Psoas muscle (tissue), 8 donors: ENCODE results near the gene FTO. TPM values are rescaled to one million over a fixed set of nuclear protein-coding genes. Genes with fewer than 3 reads are reported as not detected.

Experiments used
- ATAC-seq, 4 donors: fragments of 200-7000 bp; cut with Tn5 transposase; one replicate each; pipeline ENCODE4 v1.9.1; 2020; ENCODE audit warnings: moderate library complexity in 3 of 4, mild to moderate bottlenecking in 2 of 4
- DNase-seq, 2 donors: peaks; one replicate each; pipeline ENCODE4 v3.0.0-alpha.2; 2020
- H3K27ac ChIP-seq: fragments of 200-600 bp; one replicate; pipeline ENCODE4 v1.8.0; 2022
- H3K27me3 ChIP-seq, 3 donors: fragments of 200-600 bp in 1 of 3; one replicate each; pipeline versions ENCODE4 v1.6.1 to v1.8.0; 2013 to 2022; ENCODE audit warnings: low read length in 2 of 3, mild to moderate bottlenecking in 2 of 3, moderate library complexity in 1 of 3; ENCODE audit not compliant: insufficient read depth in 3 of 3
- H3K36me3 ChIP-seq, 2 donors: fragments of 200-600 bp in 1 of 2; one replicate each; pipeline versions ENCODE4 v1.6.1 to v1.8.0; 2013 to 2022; ENCODE audit warnings: low read depth in 1 of 2, mild to moderate bottlenecking in 1 of 2, moderate library complexity in 1 of 2; ENCODE audit not compliant: insufficient read depth in 1 of 2
- H3K4me1 ChIP-seq: fragments of 200-600 bp; one replicate; pipeline ENCODE4 v1.8.0; 2022
- H3K4me3 ChIP-seq: fragments of 200-600 bp; one replicate; pipeline ENCODE4 v1.8.0; 2022; ENCODE audit warnings: mild to moderate bottlenecking
- H3K9me3 ChIP-seq: fragments of 200-600 bp; one replicate; pipeline ENCODE4 v1.8.0; 2022
- CTCF ChIP-seq: fragments of 200-600 bp; IDR thresholded peaks from one replicate; pipeline ENCODE4 v1.8.0; 2022; ENCODE audit warnings: antibody characterized with exemption
- WGBS, 3 donors: extraction: QIAGEN DNeasy Blood & Tissue Kit; methylation state at CpG; one replicate each; pipeline versions ENCODE4 v1.1.6 to v1.1.7; 2013; 5-methylcytosine and 5-hydroxymethylcytosine counted together
- intact Hi-C, 2 donors: fragments of 100-400 bp; cut with DNase I; formaldehyde crosslinking; loops; one replicate each; pipeline versions ENCODE4 v1.11.0 to v1.14.2; 2022
- polyA plus RNA-seq, 3 donors: library from polyadenylated mRNA; stranded (reverse); fragments of 200-250 nt; gene quantifications; one replicate each; pipeline ENCODE4 v1.2.3, GENCODE V29; 2013
- total RNA-seq, 4 donors: library from RNA; stranded (reverse); fragmentation: NEBNext Ultra II Directional in 2 of 4; extraction: Animal tissue kit (Norgen Biotek cat#: 25700) in 2 of 4; gene quantifications; one replicate each; pipeline versions ENCODE4 v1.2.1 to v1.2.4, GENCODE V29; 2021 to 2023
- donor health status: healthy with polysubstance abuse.
- donor health status: DM: no; HTN: no; CAD: no; lungs with moderate emphysema.
- donor health status: Bipolar disorder and iron deficiency.
- donor health status: healthy.
- donor health status: DM: yes; HTN: yes; CAD: no.
- donor health status: DM: no; HTN: no; CAD: no.
- donor health status: DM: no; HTN: no; CAD: no.
- donor health status: DM: yes; HTN: yes; CAD: no.

Gene FTO
- total and polyA plus RNA-seq, 7 donors = 14.2 to 67.6 (median 47.4) TPM

DNA sequence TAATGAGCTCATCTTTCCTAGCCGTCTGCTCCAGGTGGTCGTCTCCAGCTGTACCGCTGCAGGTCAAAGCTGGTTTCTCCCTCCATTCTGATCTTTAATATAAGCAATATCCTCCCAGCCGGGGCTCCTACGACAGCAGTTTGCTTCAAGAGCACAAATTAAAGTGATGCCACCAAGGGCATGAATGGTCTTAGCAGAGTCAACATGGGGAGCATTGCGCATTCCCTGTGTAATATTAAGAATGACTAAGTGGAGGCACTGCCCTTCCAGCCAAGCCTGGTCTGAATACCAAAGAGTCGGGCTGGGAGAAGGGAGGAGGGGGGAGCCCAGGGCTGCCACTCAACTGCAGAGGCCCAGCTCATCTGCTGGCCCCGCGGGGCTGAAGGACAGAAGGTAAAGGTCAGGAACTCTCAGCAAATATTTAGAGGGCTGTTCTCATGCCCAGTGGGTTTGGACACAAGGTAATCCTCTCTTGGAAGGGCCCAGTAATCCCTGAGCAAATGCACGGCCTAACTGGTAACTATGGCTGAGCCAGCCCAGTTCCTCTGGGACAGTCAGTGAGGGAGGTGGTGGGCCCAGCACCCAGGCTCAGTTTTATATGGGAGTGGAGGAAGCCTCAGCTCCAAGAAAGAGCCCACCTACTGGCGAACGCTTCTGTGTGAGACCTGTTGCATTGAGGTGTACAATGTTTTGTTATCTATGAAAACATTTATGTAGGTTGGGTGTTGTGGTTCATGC lies 461.4 kb downstream of the FTO start:
- intact Hi-C loops = no loop called here
- Histone ChIP-seq H3K27ac (no peak overlapping the region), H3K4me1 (no peaks in the 10 kb centered on the region), H3K27me3 (no peaks in the 10 kb centered on the region), H3K36me3 (no peaks in the 10 kb centered on the region), H3K9me3 (no peaks in the 10 kb centered on the region), H3K4me3 (no peak overlapping the region)
- 72 to 90% (median 77%) methylated on average over 11 to 12 of the region's 12 CpGs for WGBS, 3 donors
- ATAC-seq = no peak
- TF ChIP-seq CTCF = no peak
- no peak for DNase-seq

GRCh38 chr16:54165912-54166865 lies 462.2 kb downstream of the FTO start:
- intact Hi-C loops = no loop called here
- 70 to 77% (median 72%) methylated on average over 8 of the region's 8 CpGs for WGBS, 3 donors
- no peak for ATAC-seq

DNA sequence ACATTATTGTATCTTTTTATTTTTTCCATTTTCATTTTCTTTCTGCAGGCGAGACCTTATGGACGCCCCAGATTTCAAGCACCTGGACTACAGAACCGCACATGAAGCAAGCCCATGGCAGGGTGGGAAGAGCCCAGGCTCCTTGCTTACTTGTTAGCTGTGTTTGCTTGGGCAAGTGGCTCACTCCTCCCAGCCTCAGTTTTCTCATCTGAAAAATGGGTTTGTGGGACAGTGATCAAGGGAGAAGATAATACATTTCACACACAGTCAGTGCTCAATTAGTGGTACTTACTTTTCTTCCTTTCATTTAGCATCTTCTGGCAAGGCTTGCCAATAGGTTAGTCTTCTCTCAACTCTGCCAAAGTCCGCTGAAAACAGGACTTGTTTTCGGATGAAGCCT lies 465.2 kb downstream of the FTO start:
- Histone ChIP-seq H3K4me3 (no peak overlapping the region), H3K9me3 (no peaks in the 10 kb centered on the region), H3K36me3 (no peaks in the 10 kb centered on the region), H3K27ac (no peak overlapping the region), H3K27me3 (no peaks in the 10 kb centered on the region), H3K4me1 (no peaks in the 10 kb centered on the region)
- 94 to 98% (median 94%) methylated on average over 5 of the region's 5 CpGs for WGBS, 3 donors
- DNase-seq = no peak
- ATAC-seq = no peak
- intact Hi-C loops = no loop called here
- no peak for TF ChIP-seq CTCF

More at GRCh38 chr16:54165912-54166865, 462.2 kb downstream of the FTO start:
- H3K9me3 ChIP-seq = no peaks in the 10 kb centered on the region
- DNase-seq = no peak
- no peaks in the 10 kb centered on the region for H3K36me3 ChIP-seq
- no peaks in the 10 kb centered on the region for H3K27me3 ChIP-seq
- H3K4me3 ChIP-seq = no peak overlapping the region
- no peak overlapping the region for H3K27ac ChIP-seq
- no peak for TF ChIP-seq CTCF
- H3K4me1 ChIP-seq = no peaks in the 10 kb centered on the region

DNA sequence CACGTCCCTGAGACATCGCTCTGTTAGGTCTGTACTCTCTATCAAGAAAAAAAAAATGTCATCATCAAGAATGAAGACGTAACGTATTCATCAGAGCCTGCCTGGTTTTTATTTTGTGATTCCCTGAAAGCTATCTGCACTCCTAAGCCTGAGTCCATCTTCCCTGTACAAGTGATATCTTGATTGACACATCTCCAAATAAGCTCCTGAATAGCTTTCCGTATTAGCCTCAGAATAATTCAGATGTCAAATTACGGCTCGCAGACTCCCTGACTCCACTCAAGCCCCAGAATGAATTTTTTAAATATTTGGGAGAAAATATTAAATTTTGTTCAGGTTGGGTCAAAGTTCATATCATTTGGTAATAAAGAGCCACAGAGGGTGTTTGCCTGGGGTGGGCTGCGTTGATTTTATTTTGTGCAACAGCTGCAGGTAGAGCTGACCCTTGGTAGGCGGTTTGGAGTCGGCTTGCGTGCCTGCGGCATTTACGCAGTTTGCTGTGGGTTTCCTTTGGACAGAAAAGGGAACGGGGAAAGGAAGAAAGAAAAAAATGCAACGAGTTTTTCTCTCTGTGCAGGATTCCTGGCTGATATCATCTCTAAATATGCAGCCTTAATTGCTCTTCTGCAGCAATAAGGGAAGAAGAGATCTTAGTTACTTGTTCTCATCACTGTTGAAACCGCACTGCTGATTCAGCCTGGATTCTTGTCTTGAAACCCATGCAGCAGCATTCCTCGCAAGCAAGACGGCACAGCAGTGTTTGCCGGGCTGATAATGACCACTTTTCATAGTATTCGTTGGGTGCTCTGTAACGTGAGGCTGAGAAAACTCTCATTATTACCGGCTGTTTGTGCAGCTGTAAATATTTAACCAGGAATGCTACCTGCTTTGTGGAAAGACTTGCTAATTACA lies 467.9 kb downstream of the FTO start:
- WGBS, 3 donors = 55 to 58% (median 58%) methylated on average over 22 of the region's 22 CpGs
- no peak for ATAC-seq

More for the DNA sequence above, 467.9 kb downstream of the FTO start:
- TF ChIP-seq CTCF = no peak
- DNase-seq = no peak
- intact Hi-C loops = no loop called here
- Histone ChIP-seq H3K4me3 (no peak overlapping the region), H3K4me1 (no peaks in the 10 kb centered on the region), H3K27ac (no peak overlapping the region), H3K36me3 (no peaks in the 10 kb centered on the region), H3K9me3 (no peaks in the 10 kb centered on the region), H3K27me3 (no peaks in the 10 kb centered on the region)
